CD4-positive, alpha-beta T cell treated with Interleukin-6 at 100 ng/mL for 8 hours (primary cell): ENCODE measurements around the gene TXLNG.
A peak's percentile ranks its signal among the peaks of the same experiment; 100 is the strongest.
"Not testable (repeated sequence)": the region's sequence is repeated elsewhere in the genome, so short reads cannot be mapped to it uniquely, and the experiment has no call there.

Experiments
- DNase-seq: peaks from one replicate; pipeline ENCODE4 v3.0.0-alpha.2; 2020; ENCODE audit warnings: mixed read lengths, low spot score

The TXLNG gene

GRCh38 chrX:16839219-16839851, 53.1 kb downstream of the TXLNG start:
- no peak for DNase-seq

GRCh38 chrX:16839852-16840460, 53.7 kb downstream of the TXLNG start:
- no peak for DNase-seq

- no peak for DNase-seq
These were observed 56.4 kb downstream of the TXLNG start for GRCh38 chrX:16842684-16843083.

GRCh38 chrX:16843208-16843909, 57.1 kb downstream of the TXLNG start:
- no peak for DNase-seq

- DNase-seq: no peak
These were observed 59.4 kb downstream of the TXLNG start for GRCh38 chrX:16845686-16846085.

GRCh38 chrX:16848541-16848940, 62.3 kb downstream of the TXLNG start:
- no peak for DNase-seq

- no peak for DNase-seq
These were observed 65.2 kb downstream of the TXLNG start for GRCh38 chrX:16851421-16851820.

- DNase-seq: no peak
These were observed 65.6 kb downstream of the TXLNG start for GRCh38 chrX:16851827-16852226.

- no peak for DNase-seq
These were observed 66.4 kb downstream of the TXLNG start for GRCh38 chrX:16852617-16853179.

GRCh38 chrX:16853537-16853936, 67.3 kb downstream of the TXLNG start:
- no peak for DNase-seq

- no peak for DNase-seq
These were observed 69.3 kb downstream of the TXLNG start for GRCh38 chrX:16855363-16856075.

- DNase-seq: not testable (repeated sequence)
These were observed 69.8 kb downstream of the TXLNG start for GRCh38 chrX:16856076-16856404.

GRCh38 chrX:16856744-16857143, 70.5 kb downstream of the TXLNG start:
- DNase-seq: no peak

- no peak for DNase-seq
These were observed 76.6 kb downstream of the TXLNG start for GRCh38 chrX:16862829-16863228.

- no peak for DNase-seq
These were observed 81.7 kb downstream of the TXLNG start for GRCh38 chrX:16867947-16868346.

- no peak for DNase-seq
These were observed 82.7 kb downstream of the TXLNG start for GRCh38 chrX:16868920-16869319.

- DNase-seq: peak; percentile 29
These were observed 83.3 kb downstream of the TXLNG start for GRCh38 chrX:16869393-16870094.

GRCh38 chrX:16870095-16870861, 84.0 kb downstream of the TXLNG start, which contains the start of gene RBBP7:
RBBP7 (minus strand) TSS chrX:16870362; CDS start chrX:16870053, 309 bp downstream.
- peak; percentile 94 for DNase-seq

GRCh38 chrX:16870862-16871815, 84.9 kb downstream of the TXLNG start:
- DNase-seq: no peak

GRCh38 chrX:16873106-16873505, 86.8 kb downstream of the TXLNG start:
- DNase-seq: no peak
